Stimulated activated CD4-positive, alpha-beta T cell treated with anti-CD3 and anti-CD28 coated beads, TNF-alpha, amount 100 ng/mL, for 1 hour (primary cell): Measurements from ENCODE around the gene CD82.
A peak's percentile ranks its signal among the peaks of the same experiment; 100 is the strongest.
"Not testable (repeated sequence)": the region's sequence is repeated elsewhere in the genome, so short reads cannot be mapped to it uniquely, and the experiment has no call there.

Experiments used
- DNase-seq, 3 donors: peaks; one replicate each; pipeline ENCODE4 v3.0.0-alpha.2; 2020; ENCODE audit warnings: low read depth in 3 of 3, low spot score in 1 of 3

CD82 gene

GRCh38 chr11:44533921-44534711 lies 31.3 kb upstream of the CD82 start:
- no peak for DNase-seq

- no peak for DNase-seq
These were observed 30.1 kb upstream of the CD82 start for GRCh38 chr11:44535191-44535980.

GRCh38 chr11:44536788-44537516 lies 28.5 kb upstream of the CD82 start:
- DNase-seq = no peak

- no peak for DNase-seq
These were observed 27.8 kb upstream of the CD82 start for GRCh38 chr11:44537679-44538078.

- DNase-seq = peak; percentile 35 to 57 (median 39)
These were observed 26.9 kb upstream of the CD82 start for GRCh38 chr11:44538375-44539054.

- no peak for DNase-seq
These were observed 25.5 kb upstream of the CD82 start for GRCh38 chr11:44539971-44540370.

- no peak for DNase-seq
These were observed 24.8 kb upstream of the CD82 start for GRCh38 chr11:44540667-44541066.

GRCh38 chr11:44542372-44542771 lies 23.1 kb upstream of the CD82 start:
- DNase-seq = no peak

GRCh38 chr11:44546984-44547383 lies 18.5 kb upstream of the CD82 start:
- DNase-seq = not testable (repeated sequence)

- not testable (repeated sequence) for DNase-seq
These were observed 17.9 kb upstream of the CD82 start for GRCh38 chr11:44547534-44547933.

GRCh38 chr11:44548032-44548695 lies 17.3 kb upstream of the CD82 start:
- DNase-seq = no peak

GRCh38 chr11:44548961-44549749 lies 16.3 kb upstream of the CD82 start:
- DNase-seq = not testable (repeated sequence)

GRCh38 chr11:44550123-44550522 lies 15.3 kb upstream of the CD82 start:
- no peak for DNase-seq

- DNase-seq = no peak
These were observed 13.9 kb upstream of the CD82 start for GRCh38 chr11:44551456-44552139.

- DNase-seq = no peak
These were observed 10.2 kb upstream of the CD82 start for GRCh38 chr11:44555031-44555800.

GRCh38 chr11:44556735-44557409 lies 8.6 kb upstream of the CD82 start:
- peak in 2 of 3 donors; percentile 34 to 47 for DNase-seq

- no peak for DNase-seq
These were observed 8.0 kb upstream of the CD82 start for GRCh38 chr11:44557464-44557863.
